HL-60 (cell line): ENCODE measurements around the gene POC1A.

Experiments
- CTCF ChIP-seq: IDR thresholded peaks from one replicate; pipeline ENCODE4 v1.5.1; 2011; ENCODE audit warnings: low read length, control low read depth, inconsistent platforms; ENCODE audit not compliant: insufficient read depth
- REST ChIP-seq: IDR thresholded peaks from 2 replicates; pipeline ENCODE4 v1.6.1; 2012; ENCODE audit warnings: low read depth; ENCODE audit not compliant: insufficient replicate concordance

GRCh38 chr3:52030714-52031310 is 123.4 kb downstream of the POC1A start:
- TF ChIP-seq CTCF (no peak), REST (no peak)
